ENCODE results near the gene MBD6.
"Not testable (repeated sequence)": the region's sequence is repeated elsewhere in the genome, so short reads cannot be mapped to it uniquely, and the experiment has no call there.

The MBD6 gene

GRCh38 chr12:57553343-57554202 is 30.9 kb downstream of the MBD6 start:
- Histone ChIP-seq H3K9me3 (ENCODE audit: control insufficient read depth in 2 of 2, low read length in 2 of 2) (no peaks in the 10 kb centered on the region), H3K27ac (ENCODE audit: low read length) (no peak overlapping the region), H3K4me1 (ENCODE audit: control insufficient read depth, insufficient read depth, low read length) (peaks cover 7% of the 10 kb centered on the region), H3K4me3 (ENCODE audit: low read length in 2 of 2) (no peak overlapping the region), H3K36me3 (ENCODE audit: control insufficient read depth in 2 of 2, insufficient read depth in 2 of 2, low read length in 2 of 2) (no peaks in the 10 kb centered on the region), H3K9ac (ENCODE audit: low read length in 2 of 2) (no peak overlapping the region), H3K27me3 (ENCODE audit: control insufficient read depth in 1 of 2, insufficient read depth in 2 of 2, low read length in 2 of 2) (peaks cover 27 to 31% of the 10 kb centered on the region in 2 donors)

- H3K9me3 ChIP-seq (ENCODE audit: control insufficient read depth in 2 of 2, low read length in 2 of 2), result no peaks in the 10 kb centered on the region
- no peak overlapping the region for H3K9ac ChIP-seq (ENCODE audit: low read length in 2 of 2)
- peaks cover 18 to 23% of the 10 kb centered on the region in 2 donors for H3K27me3 ChIP-seq (ENCODE audit: control insufficient read depth in 1 of 2, insufficient read depth in 2 of 2, low read length in 2 of 2)
- no peak overlapping the region for H3K4me3 ChIP-seq (ENCODE audit: low read length in 2 of 2)
- H3K36me3 ChIP-seq (ENCODE audit: control insufficient read depth in 2 of 2, insufficient read depth in 2 of 2, low read length in 2 of 2), result no peaks in the 10 kb centered on the region
- no peak overlapping the region for H3K27ac ChIP-seq (ENCODE audit: low read length)
- peaks cover 7% of the 10 kb centered on the region for H3K4me1 ChIP-seq (ENCODE audit: control insufficient read depth, insufficient read depth, low read length)
These were observed 31.8 kb downstream of the MBD6 start for GRCh38 chr12:57554453-57554852.

- H3K4me3 ChIP-seq (ENCODE audit: low read length in 2 of 2), result no peak overlapping the region
- H3K27me3 ChIP-seq (ENCODE audit: control insufficient read depth in 1 of 2, insufficient read depth in 2 of 2, low read length in 2 of 2), result peaks cover 14 to 22% of the 10 kb centered on the region in 2 donors
- peaks cover 4% of the 10 kb centered on the region for H3K4me1 ChIP-seq (ENCODE audit: control insufficient read depth, insufficient read depth, low read length)
- H3K9me3 ChIP-seq (ENCODE audit: control insufficient read depth in 2 of 2, low read length in 2 of 2), result no peaks in the 10 kb centered on the region
- no peak overlapping the region for H3K9ac ChIP-seq (ENCODE audit: low read length in 2 of 2)
- H3K36me3 ChIP-seq (ENCODE audit: control insufficient read depth in 2 of 2, insufficient read depth in 2 of 2, low read length in 2 of 2), result no peaks in the 10 kb centered on the region
- no peak overlapping the region for H3K27ac ChIP-seq (ENCODE audit: low read length)
These were observed 32.3 kb downstream of the MBD6 start for GRCh38 chr12:57554897-57555296.

- Histone ChIP-seq H3K27me3 (ENCODE audit: control insufficient read depth in 1 of 2, insufficient read depth in 2 of 2, low read length in 2 of 2) (peaks cover 0 to 2% of the 10 kb centered on the region in 2 donors), H3K27ac (ENCODE audit: low read length) (no peak overlapping the region), H3K9me3 (ENCODE audit: control insufficient read depth in 2 of 2, low read length in 2 of 2) (no peaks in the 10 kb centered on the region), H3K4me3 (ENCODE audit: low read length in 2 of 2) (no peak overlapping the region), H3K9ac (ENCODE audit: low read length in 2 of 2) (no peak overlapping the region), H3K36me3 (ENCODE audit: control insufficient read depth in 2 of 2, insufficient read depth in 2 of 2, low read length in 2 of 2) (no peaks in the 10 kb centered on the region), H3K4me1 (ENCODE audit: control insufficient read depth, insufficient read depth, low read length) (no peaks in the 10 kb centered on the region)
These were observed 36.2 kb downstream of the MBD6 start for GRCh38 chr12:57558864-57559263.

- H3K36me3 ChIP-seq (ENCODE audit: control insufficient read depth in 2 of 2, insufficient read depth in 2 of 2, low read length in 2 of 2), result no peaks in the 10 kb centered on the region
- no peak overlapping the region for H3K4me3 ChIP-seq (ENCODE audit: low read length in 2 of 2)
- H3K27me3 ChIP-seq (ENCODE audit: control insufficient read depth in 1 of 2, insufficient read depth in 2 of 2, low read length in 2 of 2), result peaks cover 0 to 2% of the 10 kb centered on the region in 2 donors
- H3K27ac ChIP-seq (ENCODE audit: low read length), result no peak overlapping the region
- no peaks in the 10 kb centered on the region for H3K9me3 ChIP-seq (ENCODE audit: control insufficient read depth in 2 of 2, low read length in 2 of 2)
- H3K4me1 ChIP-seq (ENCODE audit: control insufficient read depth, insufficient read depth, low read length), result no peaks in the 10 kb centered on the region
- no peak overlapping the region for H3K9ac ChIP-seq (ENCODE audit: low read length in 2 of 2)
These were observed 37.9 kb downstream of the MBD6 start for GRCh38 chr12:57560516-57560915.

GRCh38 chr12:57561117-57561516 is 38.5 kb downstream of the MBD6 start:
- H3K4me1 ChIP-seq (ENCODE audit: control insufficient read depth, insufficient read depth, low read length); H3K9me3 ChIP-seq (ENCODE audit: control insufficient read depth in 2 of 2, low read length in 2 of 2); H3K4me3 ChIP-seq (ENCODE audit: low read length in 2 of 2); H3K36me3 ChIP-seq (ENCODE audit: control insufficient read depth in 2 of 2, insufficient read depth in 2 of 2, low read length in 2 of 2); H3K27ac ChIP-seq (ENCODE audit: low read length); H3K27me3 ChIP-seq (ENCODE audit: control insufficient read depth in 1 of 2, insufficient read depth in 2 of 2, low read length in 2 of 2); H3K9ac ChIP-seq (ENCODE audit: low read length in 2 of 2): not testable (repeated sequence)

GRCh38 chr12:57563358-57563757 is 40.7 kb downstream of the MBD6 start:
- Histone ChIP-seq H3K4me3 (ENCODE audit: low read length in 2 of 2) (no peak overlapping the region), H3K9me3 (ENCODE audit: control insufficient read depth in 2 of 2, low read length in 2 of 2) (no peaks in the 10 kb centered on the region), H3K36me3 (ENCODE audit: control insufficient read depth in 2 of 2, insufficient read depth in 2 of 2, low read length in 2 of 2) (no peaks in the 10 kb centered on the region), H3K27me3 (ENCODE audit: control insufficient read depth in 1 of 2, insufficient read depth in 2 of 2, low read length in 2 of 2) (peaks cover 0 to 2% of the 10 kb centered on the region in 2 donors), H3K9ac (ENCODE audit: low read length in 2 of 2) (no peak overlapping the region), H3K27ac (ENCODE audit: low read length) (no peak overlapping the region), H3K4me1 (ENCODE audit: control insufficient read depth, insufficient read depth, low read length) (no peaks in the 10 kb centered on the region)

GRCh38 chr12:57564178-57564740 is 41.6 kb downstream of the MBD6 start:
- Histone ChIP-seq H3K27me3 (ENCODE audit: control insufficient read depth in 1 of 2, insufficient read depth in 2 of 2, low read length in 2 of 2) (peaks cover 0 to 2% of the 10 kb centered on the region in 2 donors), H3K9ac (ENCODE audit: low read length in 2 of 2) (no peak overlapping the region)

GRCh38 chr12:57568838-57569237 is 46.2 kb downstream of the MBD6 start:
- H3K9ac ChIP-seq (ENCODE audit: low read length in 2 of 2), result no peak overlapping the region
- H3K36me3 ChIP-seq (ENCODE audit: control insufficient read depth in 2 of 2, insufficient read depth in 2 of 2, low read length in 2 of 2), result no peaks in the 10 kb centered on the region
- H3K27ac ChIP-seq (ENCODE audit: low read length), result no peak overlapping the region
- H3K4me1 ChIP-seq (ENCODE audit: control insufficient read depth, insufficient read depth, low read length), result no peaks in the 10 kb centered on the region
- H3K4me3 ChIP-seq (ENCODE audit: low read length in 2 of 2), result no peak overlapping the region
- peaks cover 0 to 4% of the 10 kb centered on the region in 2 donors for H3K27me3 ChIP-seq (ENCODE audit: control insufficient read depth in 1 of 2, insufficient read depth in 2 of 2, low read length in 2 of 2)
- H3K9me3 ChIP-seq (ENCODE audit: control insufficient read depth in 2 of 2, low read length in 2 of 2), result no peaks in the 10 kb centered on the region

More at GRCh38 chr12:57564178-57564740, 41.6 kb downstream of the MBD6 start:
- Histone ChIP-seq H3K4me3 (ENCODE audit: low read length in 2 of 2) (no peak overlapping the region), H3K9me3 (ENCODE audit: control insufficient read depth in 2 of 2, low read length in 2 of 2) (no peaks in the 10 kb centered on the region), H3K27ac (ENCODE audit: low read length) (no peak overlapping the region), H3K36me3 (ENCODE audit: control insufficient read depth in 2 of 2, insufficient read depth in 2 of 2, low read length in 2 of 2) (no peaks in the 10 kb centered on the region), H3K4me1 (ENCODE audit: control insufficient read depth, insufficient read depth, low read length) (no peaks in the 10 kb centered on the region)

- no peak overlapping the region for H3K9ac ChIP-seq (ENCODE audit: low read length in 2 of 2)
- no peak overlapping the region for H3K27ac ChIP-seq (ENCODE audit: low read length)
- peaks cover 0 to 2% of the 10 kb centered on the region in 2 donors for H3K27me3 ChIP-seq (ENCODE audit: control insufficient read depth in 1 of 2, insufficient read depth in 2 of 2, low read length in 2 of 2)
- H3K4me3 ChIP-seq (ENCODE audit: low read length in 2 of 2), result no peak overlapping the region
- no peaks in the 10 kb centered on the region for H3K36me3 ChIP-seq (ENCODE audit: control insufficient read depth in 2 of 2, insufficient read depth in 2 of 2, low read length in 2 of 2)
- H3K4me1 ChIP-seq (ENCODE audit: control insufficient read depth, insufficient read depth, low read length), result no peaks in the 10 kb centered on the region
- H3K9me3 ChIP-seq (ENCODE audit: control insufficient read depth in 2 of 2, low read length in 2 of 2), result no peaks in the 10 kb centered on the region
These were observed 47.2 kb downstream of the MBD6 start for GRCh38 chr12:57569858-57570257.

- H3K27me3 ChIP-seq (ENCODE audit: control insufficient read depth in 1 of 2, insufficient read depth in 2 of 2, low read length in 2 of 2); H3K9me3 ChIP-seq (ENCODE audit: control insufficient read depth in 2 of 2, low read length in 2 of 2); H3K27ac ChIP-seq (ENCODE audit: low read length); H3K36me3 ChIP-seq (ENCODE audit: control insufficient read depth in 2 of 2, insufficient read depth in 2 of 2, low read length in 2 of 2); H3K4me3 ChIP-seq (ENCODE audit: low read length in 2 of 2); H3K4me1 ChIP-seq (ENCODE audit: control insufficient read depth, insufficient read depth, low read length); H3K9ac ChIP-seq (ENCODE audit: low read length in 2 of 2): not testable (repeated sequence)
These were observed 47.8 kb downstream of the MBD6 start for GRCh38 chr12:57570438-57570837.
